HG02970 (cell line): ENCODE results near the gene UBTF.

Experiments
- ATAC-seq: cut with Tn5 transposase; IDR thresholded peaks from one replicate; pipeline ENCODE4 v1.9.1; 2021; ENCODE audit warnings: mild to moderate bottlenecking, moderate library complexity, moderate number of reproducible peaks; ENCODE audit not compliant: unreplicated experiment, low FRiP score

Gene UBTF

DNA sequence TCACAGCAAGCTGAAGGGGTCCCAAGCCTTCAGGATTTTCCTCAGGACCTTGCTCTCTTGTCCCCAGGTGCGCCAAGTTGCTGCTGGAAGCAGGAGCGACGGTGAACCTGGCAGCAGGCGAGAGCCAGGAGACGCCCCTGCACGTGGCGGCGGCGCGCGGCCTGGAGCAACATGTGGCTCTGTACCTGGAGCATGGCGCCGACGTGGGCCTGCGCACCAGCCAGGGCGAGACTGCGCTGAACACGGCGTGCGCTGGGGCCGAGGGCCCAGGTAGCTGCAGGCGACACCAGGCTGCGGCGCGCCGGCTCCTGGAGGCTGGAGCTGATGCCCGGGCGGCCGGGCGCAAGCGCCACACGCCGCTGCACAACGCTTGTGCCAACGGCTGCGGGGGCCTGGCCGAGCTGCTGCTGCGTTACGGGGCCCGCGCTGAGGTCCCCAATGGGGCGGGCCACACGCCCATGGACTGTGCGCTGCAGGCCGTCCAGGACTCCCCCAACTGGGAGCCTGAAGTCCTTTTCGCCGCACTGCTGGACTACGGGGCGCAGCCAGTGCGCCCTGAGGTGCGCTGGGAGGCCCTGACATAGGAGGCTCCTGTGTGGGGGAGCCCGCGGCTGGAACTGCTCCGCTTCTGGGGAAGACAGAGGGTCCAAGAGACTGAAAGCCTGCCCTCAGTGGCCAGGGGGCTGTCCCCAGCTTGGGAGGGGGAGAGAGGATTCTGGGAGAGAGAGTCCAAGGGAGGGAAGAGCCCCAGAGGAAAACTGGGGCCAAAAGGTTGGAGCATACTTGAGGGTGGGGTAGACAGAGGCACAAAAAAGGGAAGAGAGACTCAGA, 42.6 kb downstream of the UBTF start:
- ATAC-seq: no peak

DNA sequence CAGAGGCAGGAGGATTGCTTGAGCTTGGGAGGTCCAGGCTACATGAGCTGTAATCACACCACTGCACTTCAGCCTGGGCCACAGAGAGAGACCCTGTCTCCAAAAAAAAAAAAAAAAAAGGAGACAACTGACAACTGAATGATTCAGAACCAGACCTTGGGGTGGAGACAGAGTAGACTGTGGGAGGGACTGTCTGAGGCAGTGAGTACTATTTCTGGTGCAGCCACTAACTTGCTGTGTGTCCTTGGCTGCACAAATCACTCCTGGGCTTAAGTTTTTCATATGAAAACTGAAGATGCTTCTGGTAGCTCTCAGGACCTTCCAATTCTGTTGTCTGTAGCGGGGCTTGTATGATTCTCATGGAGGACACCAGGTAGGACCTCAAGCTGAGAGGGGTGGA, 43.2 kb downstream of the UBTF start:
- ATAC-seq: no peak

DNA sequence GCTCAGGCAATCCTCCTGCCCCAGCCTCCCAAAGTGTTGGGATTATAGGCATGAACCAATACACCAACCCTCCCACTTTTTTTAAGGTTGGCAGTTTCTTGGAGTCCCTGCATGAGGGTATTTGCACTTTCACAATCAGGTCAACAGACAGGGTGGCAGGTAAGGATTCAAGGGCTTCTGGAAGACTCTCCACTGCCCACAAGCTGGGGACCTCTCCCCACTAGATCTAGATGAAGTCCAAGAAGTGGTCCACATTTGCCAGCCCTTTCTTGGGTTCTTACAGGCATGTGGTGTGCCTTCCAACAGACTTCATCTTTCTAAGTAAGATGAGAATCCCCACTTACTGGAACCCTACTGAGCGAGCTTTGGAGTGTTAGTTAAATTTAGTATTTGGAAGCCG, 45.0 kb downstream of the UBTF start:
- ATAC-seq: no peak

DNA sequence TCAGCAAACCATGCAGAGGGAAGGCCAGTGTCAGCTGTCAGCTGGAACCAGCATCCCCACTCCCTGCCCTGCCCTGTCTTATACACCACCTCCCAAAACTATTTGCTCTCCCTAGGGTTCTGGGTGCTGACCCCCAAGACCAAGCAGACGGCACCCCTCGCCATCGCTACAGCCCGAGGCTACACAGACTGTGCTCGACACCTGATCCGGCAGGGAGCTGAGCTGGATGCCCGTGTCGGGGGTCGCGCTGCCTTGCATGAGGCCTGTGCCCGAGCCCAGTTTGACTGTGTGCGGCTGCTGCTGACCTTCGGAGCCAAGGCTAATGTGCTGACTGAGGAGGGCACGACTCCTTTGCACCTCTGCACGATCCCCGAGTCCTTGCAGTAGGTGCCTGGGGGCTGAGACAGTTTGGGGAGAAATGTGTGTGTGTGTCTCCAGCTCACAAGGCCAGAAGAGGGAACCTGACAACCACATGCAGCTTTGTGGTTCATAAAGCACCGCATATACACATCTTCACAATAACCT, 47.5 kb downstream of the UBTF start:
- ATAC-seq: no peak

DNA sequence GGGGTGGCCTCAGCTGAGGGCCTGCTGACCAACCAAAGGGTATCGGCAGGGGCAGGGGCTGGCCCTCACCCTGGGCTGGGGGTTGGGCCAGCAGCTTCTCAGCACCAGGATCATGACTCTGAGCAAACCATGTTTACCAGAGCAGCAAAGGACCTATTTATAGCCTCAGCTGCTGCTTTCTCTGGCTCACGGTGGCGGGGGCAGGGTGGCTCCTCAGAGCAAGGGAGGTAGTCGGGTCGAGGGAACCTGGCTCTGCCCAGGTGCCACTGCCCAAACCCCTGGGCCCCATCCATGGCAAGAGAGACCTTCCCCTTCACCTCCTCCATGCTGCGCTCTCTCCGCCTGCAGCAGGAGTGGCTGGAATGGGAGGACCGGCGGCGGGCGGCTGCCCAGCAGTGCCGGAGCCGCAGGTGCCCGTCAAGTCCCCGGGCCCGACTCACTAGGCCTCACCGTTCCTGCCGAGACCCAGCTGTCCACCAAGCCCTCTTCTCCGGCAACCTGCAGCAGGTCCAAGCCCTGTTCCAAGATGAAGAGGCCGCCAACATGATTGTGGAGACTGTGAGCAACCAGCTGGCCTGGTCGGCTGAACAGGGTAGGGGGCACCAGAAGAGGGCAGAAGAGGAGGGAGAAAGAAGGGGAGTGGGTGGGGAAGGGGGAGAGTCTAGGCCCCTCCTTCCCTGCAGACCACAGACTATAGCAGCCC, 48.8 kb downstream of the UBTF start, which contains the start of gene ASB16:
Gene ASB16, plus strand, starts transcription at position 206 of the 703 bp plus-strand sequence. Its CDS starts 86 bp downstream, at position 292.
- ATAC-seq: no peak

DNA sequence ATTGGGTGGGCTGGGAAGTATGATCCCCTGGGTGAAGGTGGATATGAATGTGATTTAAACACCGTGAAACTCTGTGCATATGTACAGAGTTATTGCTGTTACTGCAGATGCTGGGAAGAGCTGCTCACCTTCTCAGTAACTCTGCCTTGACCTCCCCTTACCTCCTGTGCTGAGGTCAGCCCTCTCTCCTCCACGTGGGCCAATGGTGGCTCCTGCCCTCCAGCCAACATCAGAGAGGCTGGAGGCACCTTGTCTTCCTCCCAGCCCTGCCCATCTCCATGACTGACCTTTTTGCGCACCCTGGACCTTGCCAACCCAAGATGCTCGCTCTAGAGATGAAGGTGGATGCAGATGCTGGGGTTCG, 49.4 kb downstream of the UBTF start:
- ATAC-seq: no peak

DNA sequence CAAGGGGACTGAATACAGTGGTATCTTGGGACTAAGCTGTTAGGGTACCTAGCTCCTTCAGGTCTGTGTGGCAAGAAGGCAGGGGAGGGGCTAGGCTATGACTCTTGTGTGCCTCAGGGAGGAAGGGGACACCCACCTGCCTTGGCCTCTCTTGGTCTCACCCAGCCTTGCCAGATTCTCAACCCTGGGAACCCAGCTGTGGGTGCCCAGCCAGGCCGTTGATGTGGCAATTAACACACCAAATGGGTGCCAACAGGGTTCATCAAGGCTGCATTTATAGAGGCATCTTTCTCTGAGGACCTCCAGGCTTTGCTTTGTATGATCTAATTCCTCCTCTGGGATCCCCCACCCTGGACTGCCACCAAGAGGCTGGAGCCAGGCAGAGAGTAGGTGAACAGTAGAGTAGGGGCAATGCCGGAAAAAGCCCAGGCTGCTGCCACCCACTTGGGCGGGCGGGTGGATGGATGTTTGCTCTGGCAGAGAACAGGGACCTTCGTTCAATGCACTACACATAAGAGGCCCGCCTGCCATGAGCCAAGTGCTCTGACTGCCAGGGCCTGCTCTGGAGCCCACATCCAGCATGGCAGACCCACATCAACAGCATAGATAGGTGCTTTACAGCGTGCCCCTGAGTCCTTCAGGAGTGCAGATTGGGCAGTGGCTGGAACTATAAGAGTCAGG, 52.2 kb downstream of the UBTF start:
- no peak for ATAC-seq

DNA sequence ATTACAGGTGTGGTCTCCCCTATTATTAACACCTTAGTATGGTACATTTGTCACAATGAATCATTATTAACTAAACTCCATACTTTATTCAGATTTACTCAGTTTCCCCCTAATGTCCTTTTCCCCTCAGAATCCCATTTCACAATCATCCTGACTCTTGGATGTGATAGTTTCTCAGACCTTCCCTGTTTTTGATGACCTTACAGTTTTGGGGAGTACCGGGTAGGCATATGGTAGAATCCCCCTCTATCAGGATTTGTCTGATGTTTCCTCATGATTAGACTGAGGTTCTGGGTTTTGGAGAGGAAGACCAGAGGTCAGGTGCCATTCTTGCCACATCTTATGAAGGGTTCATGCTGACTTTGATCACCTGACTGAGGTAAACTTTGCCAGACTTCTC, 55.0 kb downstream of the UBTF start:
- ATAC-seq: no peak

DNA sequence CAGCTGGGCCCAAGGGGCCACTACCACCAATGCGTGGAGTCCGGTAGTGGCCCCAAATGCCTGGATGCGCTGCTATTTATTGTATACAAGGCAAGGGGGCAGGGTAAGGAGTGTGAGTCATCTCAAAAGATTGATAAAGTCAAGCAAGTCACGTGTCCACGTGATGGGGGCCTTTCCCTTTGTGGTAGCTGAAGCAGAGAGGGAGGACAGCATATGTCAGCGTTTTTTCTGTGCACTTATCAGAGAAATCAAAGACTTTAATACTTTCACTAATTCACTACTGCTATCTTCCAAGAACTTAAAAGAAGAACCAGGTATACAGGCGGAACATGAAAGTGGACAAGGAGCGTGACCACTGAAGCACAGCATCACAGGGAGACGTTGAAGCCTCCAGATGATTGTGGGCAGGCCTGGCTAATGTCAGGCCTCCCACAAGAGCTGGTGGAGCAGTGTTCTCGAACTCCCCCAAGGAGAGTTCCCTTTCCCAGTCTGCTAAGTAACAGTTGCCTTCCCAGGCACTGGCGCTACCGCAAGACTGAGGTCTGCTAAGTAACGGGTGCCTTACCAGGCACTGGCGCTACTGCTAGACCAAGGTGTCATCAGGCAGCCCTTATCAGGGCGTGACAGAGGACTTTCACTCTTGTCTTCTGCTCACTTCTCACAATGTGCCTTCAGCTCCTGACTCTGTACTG, 59.8 kb downstream of the UBTF start:
- ATAC-seq: no peak

DNA sequence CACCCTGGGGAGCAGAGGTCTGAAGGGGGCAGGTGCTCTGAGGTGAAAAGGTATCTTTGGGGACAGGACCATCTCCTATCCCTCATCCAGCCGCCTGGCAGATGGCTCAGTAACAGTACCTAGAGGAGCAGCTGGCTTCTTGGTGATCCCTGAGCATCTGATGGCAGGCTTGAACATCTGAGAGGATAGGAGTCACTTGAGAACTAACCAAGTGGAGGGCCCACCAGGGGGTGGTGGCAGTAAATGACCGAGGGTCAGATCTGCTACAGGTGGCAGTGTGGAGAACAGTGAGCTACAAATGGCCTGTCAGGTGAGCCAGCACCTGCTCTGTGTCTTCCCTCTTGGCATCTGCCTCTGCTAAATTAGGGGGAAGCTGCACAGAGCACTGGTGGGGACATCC, 64.0 kb downstream of the UBTF start:
- ATAC-seq: no peak
